Esophagus muscularis mucosa (tissue), 3 donors: Measurements from ENCODE around the gene LIPA.

Experiments
- POLR2A ChIP-seq: fragments of 450-650 bp; IDR thresholded peaks from one replicate; pipeline ENCODE4 v1.6.1; 2017; ENCODE audit warnings: antibody characterized with exemption, moderate library complexity, mild to moderate bottlenecking, low read depth
- POLR2AphosphoS5 ChIP-seq, 2 donors: sonication (generic); formaldehyde crosslinking; IDR thresholded peaks; one replicate each; pipeline ENCODE4 v1.6.1; 2017; ENCODE audit warnings: antibody characterized with exemption in 2 of 2
- TF ChIP-seq, protein P1 (sequence below), 3 experiments: fragments of 200-600 bp in 2 of 3; fragments of 450-650 bp in 1 of 3; sonication (generic) in 2 of 3; IDR thresholded peaks; one replicate each; pipeline ENCODE4 v1.5.1; 2017 to 2019; ENCODE audit warnings: antibody characterized with exemption in 3 of 3, mild to moderate bottlenecking in 2 of 3, moderate library complexity in 1 of 3

DNA sequence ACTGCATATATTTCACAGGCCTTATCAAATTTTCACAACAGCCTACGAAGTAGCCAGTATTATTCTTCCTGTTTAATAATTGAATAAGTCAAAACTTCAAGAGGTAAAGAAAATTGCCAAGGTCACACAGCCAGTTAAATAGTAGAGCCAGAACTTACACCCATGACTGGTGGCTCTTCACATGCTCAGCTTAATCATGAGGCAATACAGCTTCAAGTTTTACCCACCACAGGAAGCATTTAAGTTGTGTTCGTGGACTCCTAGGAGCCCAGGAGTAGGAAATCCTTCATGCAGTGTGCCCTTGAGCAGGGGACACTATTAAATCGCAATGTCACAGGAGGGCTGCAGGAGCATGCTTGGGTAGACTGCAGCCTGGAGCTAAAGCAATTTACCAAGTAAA, 11.1 kb downstream of the LIPA start:
- TF ChIP-seq POLR2AphosphoS5 (IDR thresholded peaks at IDR 0.05) (no peak), POLR2A (no peak)
- TF ChIP-seq, protein P1, sequence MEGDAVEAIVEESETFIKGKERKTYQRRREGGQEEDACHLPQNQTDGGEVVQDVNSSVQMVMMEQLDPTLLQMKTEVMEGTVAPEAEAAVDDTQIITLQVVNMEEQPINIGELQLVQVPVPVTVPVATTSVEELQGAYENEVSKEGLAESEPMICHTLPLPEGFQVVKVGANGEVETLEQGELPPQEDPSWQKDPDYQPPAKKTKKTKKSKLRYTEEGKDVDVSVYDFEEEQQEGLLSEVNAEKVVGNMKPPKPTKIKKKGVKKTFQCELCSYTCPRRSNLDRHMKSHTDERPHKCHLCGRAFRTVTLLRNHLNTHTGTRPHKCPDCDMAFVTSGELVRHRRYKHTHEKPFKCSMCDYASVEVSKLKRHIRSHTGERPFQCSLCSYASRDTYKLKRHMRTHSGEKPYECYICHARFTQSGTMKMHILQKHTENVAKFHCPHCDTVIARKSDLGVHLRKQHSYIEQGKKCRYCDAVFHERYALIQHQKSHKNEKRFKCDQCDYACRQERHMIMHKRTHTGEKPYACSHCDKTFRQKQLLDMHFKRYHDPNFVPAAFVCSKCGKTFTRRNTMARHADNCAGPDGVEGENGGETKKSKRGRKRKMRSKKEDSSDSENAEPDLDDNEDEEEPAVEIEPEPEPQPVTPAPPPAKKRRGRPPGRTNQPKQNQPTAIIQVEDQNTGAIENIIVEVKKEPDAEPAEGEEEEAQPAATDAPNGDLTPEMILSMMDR (IDR thresholded peaks at IDR 0.05) = no peak
